Measurements from ENCODE around the gene HRCT1. TPM values are rescaled to one million over a fixed set of nuclear protein-coding genes. Genes with fewer than 3 reads are reported as not detected.

HRCT1 gene
- total RNA-seq, 1 experiment from 2014 or later = not detected

- H3K27ac Mint-ChIP-seq = no peak overlapping the region
- no peak overlapping the region for H2BK15ac ChIP-seq (ENCODE audit: low read depth, low read length)
- no peak overlapping the region for H2BK5ac ChIP-seq (ENCODE audit: insufficient read length, low read length)
- no peak overlapping the region for H3K18ac ChIP-seq (ENCODE audit: insufficient read length, low read depth, low read length)
- H3K23ac ChIP-seq (ENCODE audit: insufficient read length, low read depth, low read length) = no peak overlapping the region
- H2AK5ac ChIP-seq (ENCODE audit: insufficient read length, low read length) = no peak overlapping the region
- H4K91ac ChIP-seq (ENCODE audit: insufficient read length, low read depth, low read length) = no peak overlapping the region
- H2BK120ac ChIP-seq (ENCODE audit: low read depth, low read length, poor library complexity, severe bottlenecking) = no peak overlapping the region
- no peak overlapping the region for H4K8ac ChIP-seq (replicated peaks; ENCODE audit: insufficient read length, low read depth, low read length)
- no peak overlapping the region for H2AFZ ChIP-seq (ENCODE audit: low read length)
- no peak overlapping the region for H3K4ac ChIP-seq (ENCODE audit: low read depth, low read length)
- no peak overlapping the region for H3K14ac ChIP-seq (ENCODE audit: insufficient read depth, low read length)
- peaks cover 49% of the 10 kb centered on the region for H3K27me3 Mint-ChIP-seq (ENCODE audit: low read depth)
- H3K23me2 ChIP-seq (ENCODE audit: insufficient read length, low read depth, low read length, poor library complexity, severe bottlenecking) = no peaks in the 10 kb centered on the region
- no peak overlapping the region for H4K5ac ChIP-seq (ENCODE audit: insufficient read length, low read depth, low read length)
- no peak overlapping the region for H3K4me3 Mint-ChIP-seq
- WGBS (ENCODE audit: extremely low coverage, insufficient read length, low lambda C conversion rate) = no CpG with 5 or more reads among the region's 10 CpGs
- H3K9me3 ChIP-seq (ENCODE audit: control insufficient read depth, low read depth, low read length) = no peaks in the 10 kb centered on the region
- H2BK20ac ChIP-seq (ENCODE audit: low read depth, low read length, poor library complexity, severe bottlenecking) = no peak overlapping the region
- TF ChIP-seq CTCF (conservative IDR thresholded peaks at IDR 0.05) = no peak
- no peaks in the 10 kb centered on the region for H3K79me1 ChIP-seq (ENCODE audit: insufficient read depth, low read depth, low read length, poor library complexity, severe bottlenecking)
- H3K9ac ChIP-seq (ENCODE audit: extremely low read depth, insufficient read length, low read length) = no peak overlapping the region
- H3T11ph ChIP-seq (ENCODE audit: low read length) = no peak overlapping the region
- H3K4me2 ChIP-seq (ENCODE audit: insufficient read depth, insufficient read length, low read length) = no peak overlapping the region
- H3K9me3 Mint-ChIP-seq = 0 out of 5 replicates have a peak, but pooled peaks cover 0 to 3% of the 10 kb centered on the region in 2 experiments
- no peak overlapping the region for H3K27ac ChIP-seq (ENCODE audit: insufficient read length, low read depth, low read length)
- no peaks in the 10 kb centered on the region for H4K20me1 ChIP-seq (ENCODE audit: control insufficient read depth, insufficient read depth, insufficient read length)
- no peak for DNase-seq
- no peaks in the 10 kb centered on the region for H3K4me1 ChIP-seq (ENCODE audit: insufficient read depth, low read length)
- no peaks in the 10 kb centered on the region; the same call in 1 of the 2 replicates for H3K27me3 ChIP-seq (ENCODE audit: insufficient read depth, low read length)
- no peak overlapping the region for H3K56ac ChIP-seq (ENCODE audit: insufficient read length, low read depth, low read length)
- no peaks in the 10 kb centered on the region for H3K79me2 ChIP-seq (ENCODE audit: insufficient read depth, low read length)
- H2BK12ac ChIP-seq (ENCODE audit: insufficient read length, low read depth, low read length) = no peak overlapping the region
- no peaks in the 10 kb centered on the region for H3K36me3 Mint-ChIP-seq (ENCODE audit: insufficient read depth in 1 of 3, low read depth in 3 of 3)
- no peaks in the 10 kb centered on the region for H3K4me1 Mint-ChIP-seq
Observed at GRCh38 chr9:35938474-35939356, 32.7 kb downstream of the HRCT1 start.

Measured in H9 (cell line).